HEK293T (cell line): Measurements from ENCODE around the gene INSRR.

Source experiments
- BHLHE40 ChIP-seq: fragments of 450-650 bp; IDR thresholded peaks from 2 replicates; pipeline ENCODE4 v1.6.1; 2016; ENCODE audit warnings: mild to moderate bottlenecking, moderate library complexity, borderline replicate concordance
- ELF4 ChIP-seq: fragments of 450-650 bp; IDR thresholded peaks from 2 replicates; pipeline ENCODE4 v1.6.1; 2017; ENCODE audit warnings: antibody characterized with exemption
- FOXK2 ChIP-seq: fragments of 450-650 bp; IDR thresholded peaks from 2 replicates; pipeline ENCODE4 v1.6.1; 2016; ENCODE audit warnings: mild to moderate bottlenecking
- FOXM1 ChIP-seq: fragments of 450-650 bp; IDR thresholded peaks from 2 replicates; pipeline ENCODE4 v1.6.1; 2017; ENCODE audit warnings: mild to moderate bottlenecking, borderline replicate concordance
- NFRKB ChIP-seq: fragments of 450-650 bp; IDR thresholded peaks from 2 replicates; pipeline ENCODE4 v1.6.1; 2016; ENCODE audit warnings: mild to moderate bottlenecking, moderate library complexity
- SUZ12 ChIP-seq: fragments of 450-650 bp; IDR thresholded peaks from 2 replicates; pipeline ENCODE4 v1.6.1; 2016; ENCODE audit warnings: mild to moderate bottlenecking

DNA sequence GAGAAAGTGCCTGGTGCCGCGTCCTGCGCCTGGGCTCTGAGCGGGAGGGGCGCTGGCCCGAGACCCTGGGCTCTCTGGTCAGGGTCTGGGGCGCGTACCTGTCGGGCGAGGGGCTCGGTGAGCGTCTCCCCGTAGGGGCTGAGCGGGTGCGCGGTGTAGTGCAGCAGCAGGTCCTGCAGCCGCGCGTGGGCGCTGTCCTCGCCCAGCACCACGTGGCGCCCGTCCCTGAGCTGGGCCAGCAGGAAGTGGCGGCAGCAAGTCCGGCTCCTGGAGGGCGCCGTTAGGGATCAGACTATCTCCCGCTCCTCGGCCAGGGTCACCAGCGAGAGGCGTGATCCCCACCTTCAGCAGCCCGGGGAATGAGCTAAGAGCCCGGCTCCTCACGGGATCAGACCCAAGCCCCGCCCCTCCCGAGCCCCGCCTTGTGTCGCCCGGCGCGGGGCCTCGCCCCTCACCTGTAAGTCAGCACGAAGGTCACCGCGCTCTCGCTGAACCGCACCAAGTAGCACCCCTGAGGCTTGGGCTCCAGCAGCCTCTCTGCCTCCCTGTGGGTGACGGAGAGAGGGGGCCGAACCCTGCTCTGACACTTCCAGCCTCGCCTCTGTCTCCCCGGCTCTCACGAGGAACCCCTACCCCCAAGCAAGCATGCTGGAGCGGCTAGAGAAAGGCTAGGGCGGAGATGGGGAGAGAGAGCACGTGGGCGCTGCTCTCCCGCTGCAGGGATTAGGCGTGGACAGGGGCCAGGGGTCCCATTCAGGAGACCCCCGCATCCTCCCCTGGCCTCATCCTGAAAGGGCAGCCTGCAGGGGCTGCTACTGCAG lies 45.0 kb downstream of the INSRR start:
- TF ChIP-seq SUZ12 (no peak), BHLHE40 (no peak), FOXK2 (no peak), FOXM1 (no peak), ELF4 (no peak), NFRKB (no peak)
